GM10266 (cell line): ENCODE results near the gene IDH2.

Source experiments
- DNase-seq: peaks from one replicate; pipeline ENCODE4 v3.0.0; 2012; ENCODE audit errors: extremely low spot score
- CTCF ChIP-seq: IDR thresholded peaks from 2 replicates; pipeline ENCODE4 v1.5.1; 2012; ENCODE audit warnings: mild to moderate bottlenecking, low read depth; ENCODE audit not compliant: control insufficient read depth, insufficient read depth; ENCODE audit errors: missing control alignments

IDH2 gene

DNA sequence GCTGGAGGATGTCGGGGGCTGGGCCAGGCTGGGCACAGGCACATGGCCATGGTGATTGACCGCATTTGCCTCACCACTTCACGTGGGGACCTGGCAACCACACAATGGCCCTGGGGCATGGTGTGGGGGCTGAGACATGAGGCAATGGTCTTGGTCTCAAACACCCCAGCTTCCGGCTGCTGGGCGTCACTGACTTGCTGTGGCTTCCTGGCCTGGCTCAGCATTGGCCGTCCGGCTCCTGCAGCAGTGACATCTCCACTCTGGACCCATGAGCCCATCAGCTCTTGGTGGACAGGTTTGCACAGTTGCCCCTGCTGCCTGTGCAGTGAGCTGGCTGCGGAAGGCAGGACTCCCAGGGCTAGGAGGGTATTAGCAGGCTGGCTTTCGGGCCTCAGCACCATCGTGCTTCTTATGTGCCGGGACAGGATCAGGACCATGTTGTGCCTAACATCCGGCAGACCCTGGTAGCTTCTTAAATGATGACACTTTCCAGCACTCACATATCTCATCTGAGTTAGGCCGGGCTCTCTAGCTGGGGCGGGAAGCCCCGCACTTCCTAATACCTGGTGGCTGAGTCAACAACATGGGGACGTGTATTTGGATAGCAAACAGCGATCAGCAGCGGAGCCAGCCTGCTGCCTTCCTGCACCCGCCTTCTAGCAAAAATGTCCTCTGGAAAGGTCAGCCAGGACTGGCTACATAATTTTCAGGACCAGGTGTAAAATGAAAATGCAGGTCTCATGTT is 67.0 kb downstream of the IDH2 start:
- no peak for DNase-seq
- no peak for TF ChIP-seq CTCF

DNA sequence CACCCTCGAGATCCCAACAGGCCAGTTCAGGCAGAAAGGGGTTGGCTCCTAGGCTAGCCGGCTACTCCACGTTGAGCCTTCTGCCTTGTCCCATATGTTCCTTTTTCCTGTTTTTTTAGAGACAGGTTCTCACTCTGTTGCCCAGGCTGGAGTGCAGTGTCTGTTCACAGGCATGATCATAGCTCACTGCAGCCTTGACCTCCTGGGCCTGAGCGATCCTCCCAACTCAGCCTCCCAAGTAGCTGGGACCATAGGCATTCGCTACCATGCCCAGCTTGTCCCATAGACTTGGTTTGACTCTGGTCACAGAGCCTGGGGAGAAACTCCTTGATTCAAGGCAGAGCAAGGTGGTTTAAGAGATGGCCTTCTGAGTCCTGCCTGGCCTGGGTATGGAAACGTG is 68.8 kb downstream of the IDH2 start:
- no peak for DNase-seq
- no peak for TF ChIP-seq CTCF
